LNCaP clone FGC (cell line): ENCODE measurements around the gene SLC6A6.

Experiments
- DNase-seq: peaks from one replicate; pipeline ENCODE4 v3.0.0-alpha.2; 2011; ENCODE audit warnings: low read depth
- H3K4me3 ChIP-seq: 2 replicates; pipeline ENCODE4 v1.5.1; 2011; ENCODE audit warnings: mild to moderate bottlenecking, low read depth, low read length, control low read depth
- CTCF ChIP-seq: IDR thresholded peaks from 2 replicates; pipeline ENCODE4 v1.5.1; 2012; ENCODE audit warnings: mild to moderate bottlenecking; ENCODE audit not compliant: control insufficient read depth, insufficient read depth; ENCODE audit errors: extremely low read depth

SLC6A6 gene

DNA sequence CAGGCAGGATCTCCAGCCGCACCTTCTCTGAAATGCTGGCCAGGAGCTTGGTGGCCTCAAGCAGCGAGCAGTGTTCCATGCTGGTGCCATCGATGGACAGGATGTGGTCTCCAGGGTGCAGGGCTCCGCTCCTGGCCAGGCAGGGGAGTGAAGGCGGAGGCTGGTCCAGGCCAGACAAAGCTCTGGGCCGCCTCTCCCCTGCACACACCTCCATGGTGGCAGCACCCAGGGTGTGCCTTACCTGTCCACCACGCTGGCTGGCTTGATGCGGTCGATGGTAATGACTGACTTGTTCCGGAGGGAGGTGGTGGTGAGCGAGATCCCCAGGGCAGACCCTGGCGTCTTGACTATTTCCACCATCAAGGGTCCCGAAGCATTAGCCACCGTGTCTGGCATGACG is 117.7 kb downstream of the SLC6A6 start:
- no peak for DNase-seq
- no peak overlapping the region for H3K4me3 ChIP-seq
- TF ChIP-seq CTCF: no peak

DNA sequence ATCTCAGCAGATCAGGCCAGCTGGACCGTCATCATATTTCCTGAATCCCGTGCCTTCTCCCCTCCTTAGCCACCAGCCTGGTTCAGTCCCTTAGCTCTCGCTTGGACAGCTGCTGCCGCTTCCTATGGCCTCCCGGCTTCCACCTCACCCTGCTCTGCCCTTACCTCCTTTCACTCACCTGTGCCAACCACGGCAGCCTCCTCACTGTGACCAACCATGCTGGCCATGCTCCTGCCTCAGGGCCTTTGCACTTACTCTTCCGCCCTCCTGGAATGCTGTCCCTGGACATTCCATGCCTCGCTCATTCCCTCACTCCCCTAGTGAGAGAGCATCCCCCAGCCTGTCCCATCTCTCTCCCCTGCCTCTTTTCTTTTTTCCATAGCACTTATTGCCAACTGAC is 118.6 kb downstream of the SLC6A6 start:
- no peak for TF ChIP-seq CTCF
- DNase-seq: no peak
- H3K4me3 ChIP-seq: no peak overlapping the region

DNA sequence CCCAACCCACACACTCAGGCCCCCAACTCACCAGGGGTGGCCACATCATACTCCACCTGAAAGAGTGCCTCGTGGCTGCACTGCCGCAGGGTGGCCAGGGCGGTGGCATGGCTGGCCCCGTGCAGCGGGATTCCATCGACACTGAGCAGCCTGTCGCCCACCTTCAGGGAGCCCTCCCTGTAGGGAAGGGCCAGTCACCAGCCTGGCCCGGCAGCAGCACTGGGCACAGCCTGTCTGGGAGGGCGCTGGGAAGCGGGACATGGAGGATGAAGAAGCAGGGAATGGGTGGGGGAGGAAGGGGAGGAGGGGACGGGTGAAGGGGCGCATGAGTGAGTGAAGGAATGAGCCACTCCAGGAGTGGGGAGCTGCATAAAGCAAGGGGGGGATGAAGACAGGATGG is 119.2 kb downstream of the SLC6A6 start:
- no peak for TF ChIP-seq CTCF
- no peak overlapping the region for H3K4me3 ChIP-seq
- DNase-seq: no peak

DNA sequence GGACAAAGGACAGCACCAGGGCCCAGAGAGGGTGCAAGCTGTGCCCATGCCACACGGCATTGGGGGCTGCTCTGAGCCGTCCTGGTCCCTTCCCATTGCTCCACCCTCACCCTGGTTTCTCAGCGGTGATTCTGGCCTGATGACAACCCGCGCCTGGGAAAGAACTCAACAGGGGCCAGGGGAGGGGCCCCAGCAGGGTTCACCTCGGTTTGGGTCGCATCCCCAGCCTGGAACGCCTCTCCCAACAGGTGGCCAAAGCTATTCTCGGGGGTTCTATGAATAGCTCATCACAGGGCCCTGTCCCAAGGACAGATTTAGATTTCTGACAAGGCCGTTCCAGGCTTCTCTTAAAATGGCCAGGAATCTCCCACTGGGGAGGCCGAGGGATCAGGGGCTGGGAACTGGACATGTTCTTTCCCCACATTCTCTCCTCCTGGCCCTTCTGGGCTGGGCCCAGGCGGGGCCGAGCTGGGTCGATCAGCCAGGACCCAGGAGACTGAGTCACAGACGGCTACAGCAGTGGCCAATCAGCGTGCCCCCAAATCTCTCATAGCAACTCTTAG is 119.8 kb downstream of the SLC6A6 start:
- no peak for DNase-seq
- no peak overlapping the region for H3K4me3 ChIP-seq
- TF ChIP-seq CTCF: no peak

GRCh38 chr3:14522768-14523167 is 120.4 kb downstream of the SLC6A6 start:
- TF ChIP-seq CTCF: no peak
- H3K4me3 ChIP-seq: no peak overlapping the region
- DNase-seq: no peak

DNA sequence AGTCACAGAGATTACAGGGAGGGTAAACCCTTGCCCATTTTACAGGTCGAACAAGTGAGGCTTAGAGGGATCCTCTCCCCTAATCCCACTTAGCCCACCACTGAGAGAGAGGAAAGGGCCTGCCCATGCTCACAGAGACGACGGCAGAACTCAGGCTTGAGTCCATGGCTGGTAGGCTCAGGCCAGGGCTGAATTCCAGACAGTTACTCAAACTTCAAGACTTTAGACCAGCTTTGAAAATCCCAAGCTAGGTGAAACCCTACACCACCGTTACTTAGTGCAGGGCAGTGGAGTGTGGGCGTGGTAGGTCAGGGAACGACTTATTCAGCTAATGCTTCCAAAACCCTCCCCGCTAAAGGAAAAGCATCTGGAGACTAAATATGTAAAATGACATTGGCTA is 121.4 kb downstream of the SLC6A6 start:
- H3K4me3 ChIP-seq: no peak overlapping the region
- no peak for TF ChIP-seq CTCF
- no peak for DNase-seq

- no peak for TF ChIP-seq CTCF
- DNase-seq: no peak
- no peak overlapping the region for H3K4me3 ChIP-seq
Measured at GRCh38 chr3:14524311-14524711, 121.9 kb downstream of the SLC6A6 start.
